ENCODE measurements around the gene PAX5. TPM values are rescaled to one million over a fixed set of nuclear protein-coding genes. Genes with fewer than 3 reads are reported as not detected.

PAX5 gene
- polyA plus RNA-seq, 1 experiment = not detected

DNA sequence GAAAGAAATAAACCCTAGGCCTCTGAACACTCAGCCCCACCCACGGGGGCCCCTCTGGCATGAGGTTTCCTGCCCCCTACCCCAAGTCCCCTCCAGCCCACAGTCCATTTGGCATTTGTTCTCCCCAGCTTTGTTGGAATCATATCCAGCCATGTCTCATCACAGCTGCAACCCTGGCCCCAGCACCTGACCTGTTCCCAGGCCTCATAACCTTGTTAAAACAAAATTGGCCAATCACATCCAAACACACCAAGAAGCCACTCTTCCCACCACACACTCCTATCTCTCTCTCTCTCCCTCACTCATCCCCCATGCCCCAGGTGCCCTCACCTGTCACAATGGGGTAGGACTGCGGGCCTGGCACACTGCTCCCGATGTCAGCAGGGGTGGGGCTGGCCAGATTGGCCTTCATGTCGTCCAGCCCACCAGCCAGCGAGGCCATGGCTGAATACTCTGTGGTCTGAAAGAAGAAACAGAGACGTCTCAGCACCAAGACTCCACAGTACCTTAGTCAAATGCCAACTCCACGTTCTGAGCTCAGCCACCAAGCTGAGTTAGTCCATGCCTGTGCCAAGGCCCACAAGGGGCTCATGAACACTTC is 110.9 kb downstream of the PAX5 start:
- DNase-seq (ENCODE audit: low read depth) = no peak
- CTCF ChIA-PET = no interaction called here
- Histone ChIP-seq H3K4me3 (ENCODE audit: low read depth, low read length) (no peak overlapping the region), H3K27me3 (ENCODE audit: control insufficient read depth, insufficient read depth, low read length) (peaks cover 2% of the 10 kb centered on the region; the same call in 1 of the 2 replicates), H3K36me3 (ENCODE audit: control insufficient read depth, insufficient read depth, low read length) (no peaks in the 10 kb centered on the region)
- TF ChIP-seq, protein P1, sequence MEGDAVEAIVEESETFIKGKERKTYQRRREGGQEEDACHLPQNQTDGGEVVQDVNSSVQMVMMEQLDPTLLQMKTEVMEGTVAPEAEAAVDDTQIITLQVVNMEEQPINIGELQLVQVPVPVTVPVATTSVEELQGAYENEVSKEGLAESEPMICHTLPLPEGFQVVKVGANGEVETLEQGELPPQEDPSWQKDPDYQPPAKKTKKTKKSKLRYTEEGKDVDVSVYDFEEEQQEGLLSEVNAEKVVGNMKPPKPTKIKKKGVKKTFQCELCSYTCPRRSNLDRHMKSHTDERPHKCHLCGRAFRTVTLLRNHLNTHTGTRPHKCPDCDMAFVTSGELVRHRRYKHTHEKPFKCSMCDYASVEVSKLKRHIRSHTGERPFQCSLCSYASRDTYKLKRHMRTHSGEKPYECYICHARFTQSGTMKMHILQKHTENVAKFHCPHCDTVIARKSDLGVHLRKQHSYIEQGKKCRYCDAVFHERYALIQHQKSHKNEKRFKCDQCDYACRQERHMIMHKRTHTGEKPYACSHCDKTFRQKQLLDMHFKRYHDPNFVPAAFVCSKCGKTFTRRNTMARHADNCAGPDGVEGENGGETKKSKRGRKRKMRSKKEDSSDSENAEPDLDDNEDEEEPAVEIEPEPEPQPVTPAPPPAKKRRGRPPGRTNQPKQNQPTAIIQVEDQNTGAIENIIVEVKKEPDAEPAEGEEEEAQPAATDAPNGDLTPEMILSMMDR (IDR thresholded peaks at IDR 0.05; ENCODE audit: insufficient read depth, low read depth, low read length) = no peak
- POLR2A ChIA-PET = no interaction called here

DNA sequence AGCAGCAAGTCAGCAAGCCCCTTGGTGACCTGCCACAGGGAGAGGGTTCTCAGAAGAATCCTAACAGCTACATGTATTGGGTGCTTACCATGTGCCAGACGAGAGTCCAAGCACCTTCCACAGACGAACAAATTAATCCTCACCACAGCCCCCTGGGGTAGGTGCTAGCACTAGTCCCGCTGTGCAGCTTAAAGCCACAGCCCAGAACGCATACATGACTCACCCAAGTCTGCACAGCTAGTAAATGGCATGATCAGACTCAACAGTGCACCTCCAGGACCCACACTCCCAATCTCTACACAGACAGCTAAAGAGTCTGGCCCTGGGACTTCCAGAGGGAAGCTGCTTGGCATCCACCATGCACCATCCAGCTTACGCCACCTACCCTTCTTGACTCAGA is 111.5 kb downstream of the PAX5 start:
- no peak for DNase-seq (ENCODE audit: low read depth)
- Histone ChIP-seq H3K27me3 (ENCODE audit: control insufficient read depth, insufficient read depth, low read length) (peaks cover 2% of the 10 kb centered on the region; the same call in 1 of the 2 replicates), H3K36me3 (ENCODE audit: control insufficient read depth, insufficient read depth, low read length) (no peaks in the 10 kb centered on the region), H3K4me3 (ENCODE audit: low read depth, low read length) (no peak overlapping the region)
- POLR2A ChIA-PET = no interaction called here
- TF ChIP-seq, protein P1 (IDR thresholded peaks at IDR 0.05; ENCODE audit: insufficient read depth, low read depth, low read length) = no peak
- CTCF ChIA-PET = interaction anchor here (1.0 kb wide), 1 partner anchor 24 kb away, joined by 3 read pairs; no protein-coding TSS in a partner anchor

DNA sequence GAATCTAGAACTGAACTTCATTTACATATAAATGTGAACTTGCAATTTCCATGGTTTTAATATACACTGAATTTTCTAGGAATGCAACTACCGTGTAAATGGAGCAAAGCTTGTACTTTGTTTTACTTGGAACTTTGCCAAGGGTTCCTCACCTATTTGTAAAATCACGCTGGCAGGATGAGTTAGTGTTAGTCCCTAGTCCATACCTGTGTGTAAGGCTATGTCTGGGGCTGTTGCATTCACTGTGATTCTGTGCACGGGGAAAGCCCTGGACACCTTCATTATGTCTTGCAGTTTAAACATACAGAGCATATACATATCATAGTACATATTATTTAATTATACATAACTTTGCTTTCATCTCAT is 119.9 kb downstream of the PAX5 start:
- peaks cover 8% of the 10 kb centered on the region for H3K27me3 ChIP-seq (ENCODE audit: control insufficient read depth, insufficient read depth, low read length)
- ChIA-PET CTCF (no interaction called here), POLR2A (no interaction called here)
- no peak for DNase-seq (ENCODE audit: low read depth)
- TF ChIP-seq, protein P1 (IDR thresholded peaks at IDR 0.05; ENCODE audit: insufficient read depth, low read depth, low read length) = no peak
- no peaks in the 10 kb centered on the region for H3K36me3 ChIP-seq (ENCODE audit: control insufficient read depth, insufficient read depth, low read length)
- H3K4me3 ChIP-seq (ENCODE audit: low read depth, low read length) = no peak overlapping the region

DNA sequence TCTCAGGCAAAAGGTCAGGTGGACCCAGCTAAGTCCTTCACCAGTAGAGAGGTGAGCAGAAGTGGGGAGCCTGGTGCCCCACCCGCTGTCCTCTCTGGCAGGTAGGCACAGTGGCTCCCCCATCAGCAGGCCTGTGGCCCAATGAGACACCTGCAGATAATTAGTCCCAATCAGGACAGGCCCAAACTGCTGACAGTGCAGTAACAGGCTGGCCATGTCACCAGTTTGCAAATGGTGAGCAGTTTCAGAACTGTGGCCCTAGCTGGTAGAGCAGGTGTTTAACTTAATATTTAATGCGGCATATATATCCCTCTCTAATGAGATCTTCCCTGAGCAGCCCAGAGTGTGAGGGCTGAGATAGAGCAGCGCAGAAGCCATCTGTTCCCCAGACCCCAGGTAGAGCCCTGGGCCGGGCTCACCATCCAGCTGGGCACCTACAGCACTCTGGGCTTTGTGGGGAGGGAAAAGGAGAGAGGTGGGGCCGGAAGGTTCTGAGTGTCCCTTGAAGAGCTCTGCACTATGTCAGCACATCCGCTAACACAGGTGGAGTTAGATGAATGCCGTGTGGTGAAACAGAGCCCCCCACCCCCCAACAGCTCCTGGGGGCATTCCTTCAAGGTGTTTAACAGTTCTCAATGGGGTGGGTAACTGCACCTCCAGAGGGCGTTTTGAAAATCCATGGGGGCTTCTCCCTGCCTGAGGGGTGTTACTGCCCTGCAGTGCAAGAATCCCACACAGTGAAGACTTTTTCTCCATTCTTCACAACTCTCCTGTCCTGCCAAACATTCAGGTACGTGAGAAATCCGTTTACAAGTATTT is 120.5 kb downstream of the PAX5 start:
- Histone ChIP-seq H3K27me3 (ENCODE audit: control insufficient read depth, insufficient read depth, low read length) (peaks cover 9% of the 10 kb centered on the region), H3K4me3 (ENCODE audit: low read depth, low read length) (no peak overlapping the region), H3K36me3 (ENCODE audit: control insufficient read depth, insufficient read depth, low read length) (no peaks in the 10 kb centered on the region)
- DNase-seq (ENCODE audit: low read depth) = no peak
- ChIA-PET CTCF (no interaction called here), POLR2A (no interaction called here)
- TF ChIP-seq, protein P1 (IDR thresholded peaks at IDR 0.05; ENCODE audit: insufficient read depth, low read depth, low read length) = 0 out of 2 replicates have a peak, but pooled peaks have one; percentile 11

DNA sequence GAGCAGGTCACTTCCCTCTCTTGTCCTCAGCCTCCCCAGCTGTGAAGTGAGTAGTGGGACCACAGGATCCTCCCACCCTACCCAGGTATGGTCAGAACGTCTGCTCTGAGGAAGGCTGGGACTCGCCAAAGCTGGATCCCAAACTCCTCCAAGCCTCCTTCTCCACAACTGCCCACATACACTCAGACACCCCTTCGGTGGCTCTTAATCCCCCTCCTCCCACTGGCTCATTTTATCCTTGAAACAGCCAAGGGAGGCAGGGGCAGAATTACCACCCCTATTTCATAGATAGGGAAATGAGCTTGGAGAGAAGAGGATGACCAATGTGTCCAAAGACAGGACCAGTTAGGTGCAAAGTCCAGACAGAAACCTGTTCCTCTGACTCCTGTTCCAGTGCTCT is 121.4 kb downstream of the PAX5 start:
- ChIA-PET POLR2A (no interaction called here), CTCF (no interaction called here)
- no peak for DNase-seq (ENCODE audit: low read depth)
- Histone ChIP-seq H3K4me3 (ENCODE audit: low read depth, low read length) (no peak overlapping the region), H3K36me3 (ENCODE audit: control insufficient read depth, insufficient read depth, low read length) (no peaks in the 10 kb centered on the region), H3K27me3 (ENCODE audit: control insufficient read depth, insufficient read depth, low read length) (peaks cover 11% of the 10 kb centered on the region)
- TF ChIP-seq, protein P1 (IDR thresholded peaks at IDR 0.05; ENCODE audit: insufficient read depth, low read depth, low read length) = no peak

Data from BJ (cell line).